ENCODE results near the gene ESX1.
"Not testable (repeated sequence)": the region's sequence is repeated elsewhere in the genome, so short reads cannot be mapped to it uniquely, and the experiment has no call there.

The ESX1 gene

GRCh38 chrX:104254442-104255115, at the start of gene ESX1:
ESX1 (minus strand) TSS chrX:104254933; CDS start chrX:104254849, 84 bp downstream.
- DNase-seq = no peak

GRCh38 chrX:104295636-104296035, 40.9 kb upstream of the ESX1 start:
- no peak for DNase-seq

- DNase-seq = no peak
These were observed 34.2 kb upstream of the ESX1 start for GRCh38 chrX:104288961-104289360.

GRCh38 chrX:104288269-104288668, 33.5 kb upstream of the ESX1 start:
- DNase-seq = no peak

GRCh38 chrX:104285201-104285600, 30.5 kb upstream of the ESX1 start:
- no peak for DNase-seq

GRCh38 chrX:104284507-104284906, 29.8 kb upstream of the ESX1 start:
- DNase-seq = no peak

- DNase-seq = no peak
These were observed 27.5 kb upstream of the ESX1 start for GRCh38 chrX:104282166-104282725.

- no peak for DNase-seq
These were observed 26.8 kb upstream of the ESX1 start for GRCh38 chrX:104281564-104281963.

GRCh38 chrX:104280609-104281008, 25.9 kb upstream of the ESX1 start:
- DNase-seq = no peak

- DNase-seq = peak; percentile 47
These were observed 16.3 kb upstream of the ESX1 start for GRCh38 chrX:104270916-104271512.

- DNase-seq = peak; percentile 29
These were observed 15.5 kb upstream of the ESX1 start for GRCh38 chrX:104270212-104270611.

GRCh38 chrX:104255465-104255864, 732 bp upstream of the ESX1 start:
- no peak for DNase-seq

- DNase-seq = peak; percentile 27
These were observed 929 bp downstream of the ESX1 start for GRCh38 chrX:104253567-104254441.

GRCh38 chrX:104250470-104250869, 4.3 kb downstream of the ESX1 start:
- no peak for DNase-seq

GRCh38 chrX:104230060-104230459, 24.7 kb downstream of the ESX1 start:
- not testable (repeated sequence) for DNase-seq

- no peak for DNase-seq
These were observed 43.5 kb downstream of the ESX1 start for GRCh38 chrX:104211187-104211586.

- DNase-seq = no peak
These were observed 49.2 kb downstream of the ESX1 start for GRCh38 chrX:104205548-104205947.
